Endometrial microvascular endothelial cells (primary cell): ENCODE results near the gene PIMREG. TPM values are rescaled to one million over a fixed set of nuclear protein-coding genes. Genes with fewer than 3 reads are reported as not detected.

Experiments
- in situ Hi-C: cut with HindIII; loops from 2 replicates; pipeline ENCODE4 v1.10.0; 2017; ENCODE audit warnings: low sequenced_read_pairs, low pct_unique_long_range_greater_than_20kb; ENCODE audit errors: inconsistent ontology term
- total RNA-seq: library from RNA; depleted of rRNA; stranded (reverse); fragments of >200 nt; gene quantifications from one replicate; pipeline ENCODE4 v1.2.3, GENCODE V29; 2015; ENCODE audit errors: inconsistent ontology term

The PIMREG gene
- total RNA-seq, 1 donor from 2014 or later: 65.1 TPM

DNA sequence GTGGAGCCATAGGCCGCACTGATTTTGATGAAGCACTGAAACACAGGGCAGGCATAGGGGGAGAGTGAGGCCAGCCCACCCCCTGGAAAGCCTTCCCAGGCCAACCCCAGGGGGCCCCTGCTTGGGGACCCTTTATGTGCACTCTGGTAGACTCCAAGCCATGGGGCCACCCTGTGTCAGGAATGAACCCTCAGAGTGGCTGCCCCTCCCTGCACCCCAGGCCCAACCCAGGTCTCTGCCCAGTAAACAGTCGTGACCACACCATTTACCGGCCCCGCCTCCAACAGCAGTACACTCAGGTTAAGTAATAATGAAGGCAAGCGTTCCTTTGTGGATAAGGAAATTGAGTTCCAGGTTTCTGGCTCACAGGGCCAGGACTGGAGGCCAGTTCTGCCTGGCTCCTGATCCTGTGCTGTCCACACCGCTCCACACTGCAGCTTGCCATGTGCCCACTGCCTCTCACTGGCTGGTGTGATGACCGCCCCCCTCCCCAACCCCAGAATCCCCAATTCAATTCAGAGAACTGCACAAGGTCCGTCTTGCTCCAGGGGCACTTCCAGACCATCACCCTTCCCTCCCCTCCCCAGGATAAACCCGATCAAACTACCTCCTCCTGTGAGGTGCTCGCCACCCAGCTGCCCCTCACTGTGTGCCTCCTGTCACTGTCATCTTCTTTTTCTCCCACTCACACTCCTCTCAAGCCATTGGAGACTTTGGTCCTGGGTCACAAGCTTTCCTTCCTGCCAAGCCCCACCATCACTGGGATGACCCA is 13.6 kb downstream of the PIMREG start:
- in situ Hi-C loops: no loop called here

DNA sequence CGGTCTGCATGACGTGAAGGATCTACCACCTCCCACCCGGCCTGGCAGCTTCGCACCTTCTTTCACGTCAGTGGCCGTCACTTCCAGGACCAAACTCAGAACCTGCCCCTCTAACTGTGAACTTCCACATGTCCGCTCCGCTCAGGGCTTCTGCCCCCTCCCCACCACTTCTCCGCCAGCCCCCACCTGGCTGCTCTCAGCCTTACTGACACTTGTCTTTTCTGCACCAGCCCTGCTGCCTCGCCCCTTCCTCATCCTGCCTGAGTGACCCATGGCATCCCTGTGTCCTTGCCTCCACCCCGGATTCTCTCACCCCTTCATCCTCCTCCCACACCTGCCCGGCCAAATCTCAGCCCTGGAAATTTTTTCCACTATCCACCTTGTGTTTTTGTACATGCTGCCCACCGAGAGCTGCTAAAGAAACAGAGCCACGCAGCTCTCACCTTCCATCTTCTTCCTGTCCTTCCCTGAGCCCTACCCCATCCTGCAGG is 14.2 kb downstream of the PIMREG start:
- in situ Hi-C loops: no loop called here

DNA sequence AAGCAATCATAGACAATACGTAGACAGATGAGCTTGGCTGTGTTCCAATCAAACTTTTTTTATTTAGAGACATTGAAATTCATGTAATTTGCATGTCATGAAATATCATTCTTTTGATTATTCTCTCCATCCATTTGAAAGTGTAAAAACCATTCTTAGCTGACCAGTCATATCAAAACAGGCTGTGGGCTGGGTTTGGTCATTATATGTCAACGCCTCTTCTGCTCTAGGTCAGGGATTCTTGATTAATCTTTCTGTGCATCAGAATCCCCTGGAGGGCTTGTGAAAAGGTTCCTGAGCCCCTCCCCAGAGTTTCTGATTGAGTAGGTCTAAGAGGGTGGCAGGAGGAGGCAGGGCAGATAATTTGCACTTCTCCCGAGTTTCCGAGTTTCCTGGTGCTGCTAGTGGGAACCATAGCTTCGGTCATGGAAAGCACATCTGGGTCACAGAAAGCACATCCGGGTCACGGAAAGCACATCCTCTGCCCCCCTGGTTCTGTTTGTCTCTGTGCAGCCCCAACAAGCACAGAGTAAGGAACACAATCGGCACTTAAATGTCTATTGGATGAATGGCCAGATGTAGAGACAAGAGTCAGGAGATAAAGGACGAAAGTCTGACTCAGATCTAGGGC is 16.4 kb downstream of the PIMREG start:
- in situ Hi-C loops: no loop called here

DNA sequence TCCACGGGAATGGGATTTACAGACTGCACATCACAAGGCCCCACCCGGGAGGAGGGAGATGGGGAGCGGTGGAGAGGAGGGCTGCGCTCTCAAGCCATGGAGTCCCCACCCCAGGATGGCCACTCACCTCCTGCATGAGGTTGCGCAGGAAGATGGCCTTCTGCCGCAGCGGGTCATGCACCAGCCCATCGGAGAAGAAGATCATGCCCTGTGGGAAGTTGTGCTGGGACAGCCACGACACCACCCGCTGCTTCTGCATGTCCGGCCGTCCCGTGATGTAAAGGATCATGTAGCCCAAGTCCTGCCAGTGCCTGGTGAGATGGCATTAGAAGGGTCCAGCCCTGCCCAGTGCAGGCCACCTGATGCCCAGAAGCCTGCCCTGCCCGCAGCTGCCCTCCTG is 17.0 kb downstream of the PIMREG start:
- in situ Hi-C loops: no loop called here

DNA sequence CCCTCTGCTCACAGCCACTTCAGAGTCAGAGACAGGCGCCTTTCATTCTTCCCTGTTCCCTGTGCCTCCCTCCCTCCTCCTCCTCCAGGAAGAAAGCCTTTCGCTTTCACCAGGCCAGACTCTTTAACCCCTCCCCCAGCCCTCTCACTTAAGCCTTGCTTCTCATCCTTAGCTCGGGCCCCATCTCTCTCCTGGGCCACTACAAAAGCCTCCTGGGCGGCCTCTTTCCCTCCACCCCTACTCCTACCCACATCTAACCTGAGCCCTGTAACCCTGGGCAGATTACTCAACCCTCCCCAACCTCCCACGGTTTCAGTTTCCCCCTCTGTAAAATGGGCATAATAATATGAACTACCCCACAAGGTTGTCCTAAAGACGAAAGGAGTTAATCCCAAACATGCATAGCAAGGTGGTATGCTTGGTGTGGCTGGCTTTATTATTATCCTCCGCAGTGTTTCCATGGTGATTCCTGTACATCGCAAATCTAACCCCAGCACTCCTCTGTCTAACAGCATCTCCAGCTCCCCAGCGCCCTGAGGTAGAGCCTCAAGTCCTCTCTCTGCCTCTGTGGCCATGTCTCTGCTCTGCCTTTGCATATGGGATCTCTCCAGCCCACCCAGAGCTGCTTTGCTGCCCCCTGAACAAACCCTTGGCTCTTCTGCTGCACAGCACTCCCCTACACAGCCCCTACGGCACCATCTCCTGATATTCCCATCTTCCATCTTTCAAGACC is 17.7 kb downstream of the PIMREG start:
- in situ Hi-C loops: no loop called here

DNA sequence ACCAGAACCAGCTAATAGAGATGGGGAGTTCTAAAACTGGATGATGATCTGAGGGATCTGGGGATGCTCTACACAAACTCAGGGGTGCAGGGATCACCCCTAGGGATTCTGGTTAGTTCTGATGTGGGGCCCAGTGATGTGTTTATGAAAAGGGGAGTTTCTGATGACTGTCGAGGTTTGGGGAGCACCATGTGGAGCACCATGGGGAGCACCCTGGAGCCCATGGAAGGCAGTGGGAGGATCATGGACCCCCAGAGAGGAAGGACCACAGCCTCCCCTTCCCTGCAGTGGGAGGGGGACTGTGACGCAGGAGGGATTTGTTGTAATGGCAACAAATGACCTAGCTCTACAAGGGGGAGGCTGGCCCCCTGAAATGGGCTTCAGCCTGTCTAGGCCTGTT is 18.4 kb downstream of the PIMREG start:
- in situ Hi-C loops: no loop called here

DNA sequence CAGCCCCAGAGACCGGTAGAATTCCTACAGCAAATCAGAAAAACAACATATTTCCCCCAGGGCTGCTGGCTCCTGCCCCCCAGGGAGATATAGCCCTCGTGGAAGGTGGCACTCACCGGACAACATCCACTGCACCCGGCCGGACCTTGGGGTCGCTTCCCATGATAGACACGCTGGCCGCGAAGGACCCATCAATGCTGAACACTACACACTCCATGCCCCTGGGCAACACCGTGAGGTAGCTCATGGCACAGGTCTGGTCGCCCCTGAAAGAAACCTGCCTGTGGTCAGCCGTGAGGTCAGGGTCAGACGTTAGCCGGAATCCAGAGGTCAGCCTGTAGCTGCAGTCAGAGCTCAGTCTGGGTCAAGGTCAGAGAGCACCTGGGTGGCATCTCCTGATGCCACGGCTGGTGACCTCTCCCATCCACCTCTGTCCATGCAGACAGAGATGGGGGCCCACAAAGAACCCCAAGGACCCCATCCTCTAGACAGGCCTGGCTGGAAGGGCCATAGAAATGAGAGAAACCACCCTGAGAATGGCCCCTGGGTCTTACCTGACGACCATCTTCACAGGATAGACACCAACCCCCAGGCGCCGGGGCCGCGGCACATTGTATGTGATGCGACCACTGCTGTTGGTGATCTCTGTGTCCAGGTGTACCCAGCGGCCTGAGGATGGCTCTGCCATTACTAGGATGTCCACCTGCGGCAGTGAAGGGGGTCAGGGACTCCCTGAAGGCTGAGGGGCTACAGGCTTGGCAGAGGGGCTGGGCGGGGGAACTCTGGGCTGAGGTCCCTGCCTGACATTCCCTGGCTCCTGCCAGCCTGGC is 19.6 kb downstream of the PIMREG start:
- in situ Hi-C loops: no loop called here

DNA sequence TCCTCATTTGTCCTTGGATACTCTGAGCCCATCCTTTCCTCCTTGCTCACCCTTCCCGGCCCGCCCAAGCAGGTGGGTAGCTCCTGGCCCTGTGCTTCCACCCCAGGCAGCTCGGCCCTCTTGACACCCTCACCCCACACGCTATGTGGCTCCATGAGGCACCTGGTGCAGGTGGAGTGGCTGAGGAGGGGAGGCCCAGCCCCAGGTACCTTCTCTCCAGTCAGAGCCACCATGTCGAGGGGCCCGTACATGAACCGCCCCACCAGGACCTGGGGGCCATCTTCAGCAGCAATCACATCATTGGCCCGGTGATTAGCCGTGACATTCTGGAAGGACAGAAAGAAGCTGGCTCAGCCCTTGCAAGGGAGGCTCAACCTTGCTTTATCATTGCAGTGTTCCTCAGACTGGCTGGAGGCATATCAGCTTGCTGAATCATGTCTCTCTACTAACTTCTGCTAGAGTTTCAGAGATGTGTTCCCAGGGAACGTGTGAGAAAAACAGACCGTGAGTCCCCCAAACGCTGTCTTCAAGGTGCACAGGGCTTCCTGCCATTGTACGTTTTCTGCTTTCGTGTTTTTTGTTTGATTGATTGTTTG is 20.3 kb downstream of the PIMREG start:
- in situ Hi-C loops: no loop called here

DNA sequence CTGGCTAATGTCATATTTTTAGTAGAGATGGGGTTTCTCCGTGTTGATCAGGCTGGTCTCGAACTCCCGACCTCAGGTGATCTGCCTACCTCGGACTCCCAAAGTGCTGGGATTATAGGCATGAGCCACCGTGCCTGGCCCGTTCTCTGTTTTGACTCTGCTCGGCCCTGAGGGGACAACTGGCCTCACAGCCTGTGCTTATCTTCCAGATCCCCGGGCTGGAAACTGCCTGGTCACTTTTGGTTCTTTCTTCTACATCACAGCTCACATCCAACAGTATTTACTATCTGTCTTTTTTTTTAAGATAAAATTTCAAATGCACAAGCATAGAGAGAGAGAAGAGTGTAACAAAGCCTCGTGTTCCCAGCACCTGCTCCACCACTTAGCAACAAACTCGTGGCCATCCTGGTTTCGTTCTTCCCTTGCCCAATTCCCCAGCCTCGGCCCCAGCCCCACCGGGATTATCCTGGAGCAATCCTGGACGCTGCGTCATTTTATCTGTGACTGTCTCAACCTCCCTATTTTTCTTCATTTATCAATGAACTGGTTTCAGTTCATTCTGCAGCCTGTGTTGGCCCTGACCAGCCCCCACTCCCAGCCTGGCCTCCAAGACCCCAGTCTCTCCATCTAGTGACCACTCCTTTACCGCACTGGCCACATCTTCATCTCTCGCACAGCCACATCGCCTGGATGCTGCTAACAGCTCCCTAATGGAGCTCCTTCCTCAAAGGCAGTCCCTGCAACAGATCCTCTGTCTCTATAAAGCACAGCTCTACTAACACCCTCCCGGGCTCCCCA is 21.1 kb downstream of the PIMREG start:
- in situ Hi-C loops: no loop called here

DNA sequence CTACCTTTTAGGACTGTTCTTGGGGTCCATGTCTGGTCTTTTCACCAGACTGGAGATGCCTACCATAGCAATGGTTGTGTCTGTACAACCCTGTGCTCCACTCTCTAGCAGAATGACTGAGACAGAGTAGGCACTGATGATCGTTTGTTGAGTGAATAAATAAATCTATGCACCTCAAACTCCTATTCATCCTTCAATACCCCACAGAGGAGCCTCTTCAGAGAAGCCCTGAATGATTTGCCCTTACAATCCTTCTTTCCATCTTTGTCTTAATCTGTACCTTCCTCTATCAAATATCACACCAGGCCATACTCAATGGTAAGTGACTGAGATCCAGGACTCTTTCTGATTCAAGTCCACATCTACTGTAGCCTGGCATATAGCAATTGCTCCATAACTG is 23.3 kb downstream of the PIMREG start:
- in situ Hi-C loops: no loop called here

DNA sequence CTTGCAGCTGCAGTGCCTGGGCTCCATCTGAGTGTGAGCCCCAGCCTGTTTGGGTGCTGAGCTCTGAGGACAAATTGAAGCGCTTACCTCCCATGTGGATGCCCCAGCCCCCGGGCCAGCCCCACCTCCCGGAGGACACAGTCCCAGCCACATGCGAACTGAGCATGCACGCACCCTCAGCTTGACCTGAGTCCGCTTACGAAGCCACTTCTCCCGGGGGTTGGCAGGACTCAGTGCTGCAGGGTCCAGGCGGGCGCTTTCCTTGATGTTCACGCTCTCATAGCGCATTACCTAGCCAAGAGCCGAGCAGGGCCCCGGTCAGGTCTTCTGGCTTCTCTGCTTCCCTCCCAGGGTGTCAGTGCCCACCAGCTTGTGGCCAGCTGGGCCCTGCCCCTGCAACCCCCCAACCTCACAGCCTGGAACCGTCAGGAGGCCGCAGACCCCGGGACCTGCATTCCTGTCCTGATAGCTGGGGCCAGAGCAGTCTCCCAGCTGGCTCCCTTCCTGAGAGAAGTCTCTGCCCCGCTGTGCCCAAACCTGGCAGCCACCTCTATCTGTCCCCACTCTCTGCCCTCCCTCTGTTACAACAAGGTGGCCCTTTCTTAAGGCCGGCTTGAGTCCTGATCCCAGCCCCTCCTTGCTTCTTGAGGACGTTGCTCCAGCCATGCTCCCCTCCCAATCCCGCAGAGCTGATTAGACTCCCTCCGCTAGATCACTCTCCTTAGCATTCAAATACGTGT is 24.0 kb downstream of the PIMREG start:
- in situ Hi-C loops: no loop called here

DNA sequence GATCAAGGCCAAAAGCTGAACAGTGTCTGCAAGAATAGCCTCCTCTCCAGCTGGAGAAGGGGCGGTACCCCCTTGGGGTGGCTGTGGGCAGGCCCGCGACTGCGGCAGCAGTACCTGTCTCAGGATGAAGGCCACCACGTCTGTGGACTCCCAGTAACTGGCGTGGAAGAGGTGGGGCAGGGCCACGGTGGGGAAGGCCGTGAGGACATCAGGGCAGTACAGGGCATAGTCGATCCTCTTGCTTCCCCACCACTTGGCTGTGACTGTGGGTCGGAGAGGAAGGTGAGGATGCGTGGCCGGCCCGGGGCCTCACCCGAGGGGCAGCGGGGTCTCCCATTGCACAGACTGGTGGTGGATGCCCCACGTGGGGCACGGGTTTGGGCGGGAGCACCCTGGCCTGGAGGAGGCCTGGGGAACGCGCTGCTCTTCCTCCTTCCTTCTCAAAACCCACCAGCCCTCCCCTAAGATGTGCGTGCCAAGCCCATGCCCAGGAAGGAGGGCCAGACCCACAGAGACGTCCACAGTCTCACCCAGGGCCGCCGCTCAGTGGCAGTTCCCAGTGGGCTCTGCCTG is 26.0 kb downstream of the PIMREG start:
- in situ Hi-C loops: no loop called here

DNA sequence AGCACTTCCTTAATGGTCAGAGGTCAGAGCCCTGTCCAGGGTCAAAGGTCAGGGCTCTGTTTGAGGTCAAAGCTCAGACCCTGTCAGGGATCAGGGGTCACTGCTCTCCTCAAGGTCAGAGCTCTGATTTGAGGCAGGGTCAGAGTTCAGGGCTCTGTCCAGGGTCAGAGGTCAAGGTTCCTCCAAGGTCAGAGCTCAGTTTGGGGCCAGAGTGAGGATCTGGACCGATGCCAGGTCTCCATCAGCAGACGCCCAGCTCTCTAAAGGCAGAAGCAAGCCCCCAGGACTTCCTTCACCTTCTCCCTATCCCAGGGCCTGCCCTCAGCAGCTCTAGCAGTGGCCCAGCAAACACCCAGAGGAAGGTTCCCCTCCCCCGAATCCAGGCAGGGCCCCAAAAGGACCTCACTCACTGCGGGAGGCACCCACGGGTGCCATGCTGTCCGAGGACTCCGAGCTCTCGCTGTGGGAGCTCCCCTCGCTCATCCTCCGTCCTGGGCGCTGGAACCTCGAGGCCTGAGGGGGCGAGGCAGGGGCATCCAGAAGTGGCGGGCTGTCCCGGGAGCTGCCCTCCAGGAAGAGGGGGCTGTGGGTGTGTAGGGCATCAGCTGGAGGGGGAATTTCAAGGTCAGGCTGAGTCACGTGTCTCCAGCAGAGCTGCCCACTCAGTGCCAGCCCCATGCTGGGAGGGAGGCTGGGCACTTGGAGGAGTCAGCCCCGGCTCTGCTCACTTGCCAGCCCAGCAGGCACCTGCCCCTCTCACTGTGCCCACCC is 26.7 kb downstream of the PIMREG start:
- in situ Hi-C loops: no loop called here

DNA sequence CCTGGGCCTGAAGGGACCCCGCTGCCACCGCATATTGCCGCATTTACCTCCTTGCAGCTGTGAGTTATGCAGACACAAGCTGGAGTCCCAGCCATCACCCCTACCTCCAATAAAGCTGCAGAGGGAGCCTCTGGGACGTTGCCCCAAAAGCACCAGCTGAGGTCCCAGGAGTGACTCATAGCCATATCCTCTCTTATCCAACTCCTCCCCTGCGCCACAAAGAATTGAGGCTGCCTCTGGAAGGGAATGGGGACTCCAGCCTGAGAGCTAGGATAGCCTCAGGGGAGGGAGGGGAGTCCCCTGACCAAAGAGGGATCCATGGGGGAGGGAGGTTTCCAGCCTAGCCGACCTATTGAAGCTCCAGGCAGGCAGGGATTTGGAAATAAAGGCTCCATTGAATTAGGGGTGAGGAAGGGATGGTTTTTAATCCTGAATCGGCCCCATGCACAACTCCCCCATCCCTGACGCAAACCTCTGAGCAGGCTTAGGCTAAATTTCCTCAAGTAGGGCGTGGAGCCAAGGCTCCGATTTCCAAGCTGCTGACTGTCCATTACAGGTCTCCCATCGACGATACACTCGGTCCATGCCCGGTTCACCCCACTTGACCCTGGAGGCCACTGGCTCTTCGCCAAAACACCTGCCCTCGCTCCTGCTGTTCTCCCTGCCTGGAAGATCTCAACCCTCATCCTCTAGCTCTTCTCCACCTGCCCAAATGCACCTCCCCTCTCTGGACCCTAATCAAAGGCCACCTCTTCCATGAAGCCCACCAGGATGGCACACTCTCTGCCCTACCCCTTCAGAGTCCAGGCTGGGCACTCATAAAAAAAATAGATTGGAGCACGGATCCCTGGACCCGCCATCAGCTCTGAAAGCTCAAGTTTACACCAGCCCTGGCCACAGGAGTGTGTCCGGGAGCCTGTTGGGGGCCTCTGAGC is 27.5 kb downstream of the PIMREG start:
- in situ Hi-C loops: no loop called here

DNA sequence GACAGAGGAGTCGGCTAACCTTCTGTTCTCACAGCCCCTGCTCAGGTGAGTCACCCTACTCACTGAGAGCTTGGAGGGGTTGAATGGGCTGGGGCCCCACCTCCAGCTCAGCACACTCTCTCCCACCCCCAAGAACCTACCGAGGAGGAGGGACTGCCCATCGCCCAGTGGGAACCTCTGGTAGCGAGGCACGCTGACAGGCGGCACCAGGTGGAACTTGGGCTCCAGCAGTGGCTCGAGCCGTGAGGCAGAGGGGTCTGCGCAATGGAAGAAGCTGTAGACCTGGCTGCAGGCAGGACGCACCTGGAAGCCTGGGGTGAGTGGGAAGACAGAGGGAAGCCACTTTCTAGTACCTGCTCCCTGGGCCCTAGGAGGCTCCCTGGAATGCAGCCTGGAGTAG is 28.3 kb downstream of the PIMREG start:
- in situ Hi-C loops: no loop called here
